T-helper 1 cell treated with Interleukin-12 subunit alpha and Interleukin-12 subunit beta and Interleukin-4 antibody, amounts not matched to agents 30 μg/mL and 1 μg/mL, for 36 hours (primary cell): ENCODE data around the gene EWSR1.
"Not testable (repeated sequence)": the region's sequence is repeated elsewhere in the genome, so short reads cannot be mapped to it uniquely, and the experiment has no call there.

Experiments
- H3K27ac Mint-ChIP-seq: one replicate; pipeline ENCODE4 v1.8.0; 2021; ENCODE audit warnings: mild to moderate bottlenecking, mixed read lengths
- H3K27me3 Mint-ChIP-seq: one replicate; pipeline ENCODE4 v1.8.0; 2021; ENCODE audit warnings: low read depth, mixed read lengths
- H3K36me3 Mint-ChIP-seq: one replicate; pipeline ENCODE4 v1.8.0; 2021; ENCODE audit warnings: low read depth, mixed read lengths
- H3K4me1 Mint-ChIP-seq: one replicate; pipeline ENCODE4 v1.8.0; 2021; ENCODE audit warnings: low read depth, mixed read lengths
- H3K4me3 Mint-ChIP-seq: one replicate; pipeline ENCODE4 v1.8.0; 2021; ENCODE audit warnings: mild to moderate bottlenecking, moderate library complexity, mixed read lengths
- H3K9me3 Mint-ChIP-seq: one replicate; pipeline ENCODE4 v1.8.0; 2021; ENCODE audit warnings: mixed read lengths

Gene EWSR1

DNA sequence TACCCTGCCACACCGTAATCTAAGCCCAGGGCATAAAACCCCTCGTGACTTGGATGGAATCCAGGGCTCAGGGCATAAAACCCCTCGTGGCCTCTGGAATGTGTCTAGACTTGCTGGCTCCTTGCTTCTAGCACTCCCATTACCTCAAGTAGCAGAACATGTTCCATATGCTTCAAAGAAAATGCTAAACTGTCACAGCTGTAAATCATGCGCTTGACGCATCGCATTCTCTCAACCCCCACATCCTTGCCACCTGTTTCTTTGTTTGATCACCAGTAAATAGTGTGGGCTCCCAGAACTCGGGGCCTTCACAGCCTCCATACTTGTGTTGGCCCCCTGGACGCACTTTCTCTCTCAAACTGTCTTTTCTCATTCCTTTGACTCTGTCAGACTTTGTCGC lies 27.6 kb upstream of the EWSR1 start:
- H3K9me3 Mint-ChIP-seq, result peaks cover 24% of the 10 kb centered on the region
- peaks cover 43% of the 10 kb centered on the region for H3K27me3 Mint-ChIP-seq
- H3K4me1 Mint-ChIP-seq, H3K36me3 Mint-ChIP-seq, H3K4me3 Mint-ChIP-seq, H3K27ac Mint-ChIP-seq: not testable (repeated sequence)

DNA sequence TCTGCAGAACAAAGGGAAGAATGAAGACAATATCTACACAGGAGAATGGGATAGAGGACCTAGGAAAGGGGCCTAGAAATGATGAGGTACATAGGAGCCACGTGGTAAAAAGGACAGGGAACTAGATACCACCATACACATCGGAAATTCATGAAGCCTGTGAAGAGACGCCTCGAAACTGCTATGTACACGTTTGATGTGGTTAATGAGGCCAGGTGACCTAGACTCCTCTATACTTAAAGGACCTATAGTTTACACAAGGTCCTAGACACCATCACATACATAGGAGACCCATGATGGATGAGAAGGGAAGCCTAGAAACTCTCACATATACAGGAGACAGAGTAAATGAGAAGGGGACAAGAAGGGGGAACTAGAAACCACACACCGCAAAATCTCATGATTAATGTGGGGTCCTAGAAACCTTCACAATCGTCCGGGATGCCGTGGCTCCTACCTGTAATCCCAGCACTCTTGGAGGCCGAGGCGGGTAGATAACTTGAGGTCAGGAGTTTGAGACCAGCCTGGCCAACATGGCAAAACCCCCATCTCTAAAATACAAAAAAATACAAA lies 24.1 kb upstream of the EWSR1 start:
- Mint-ChIP-seq H3K9me3 (peaks cover 24% of the 10 kb centered on the region), H3K27ac (no peak overlapping the region), H3K4me3 (no peak overlapping the region), H3K36me3 (no peaks in the 10 kb centered on the region), H3K4me1 (no peaks in the 10 kb centered on the region), H3K27me3 (peaks cover 39% of the 10 kb centered on the region)

DNA sequence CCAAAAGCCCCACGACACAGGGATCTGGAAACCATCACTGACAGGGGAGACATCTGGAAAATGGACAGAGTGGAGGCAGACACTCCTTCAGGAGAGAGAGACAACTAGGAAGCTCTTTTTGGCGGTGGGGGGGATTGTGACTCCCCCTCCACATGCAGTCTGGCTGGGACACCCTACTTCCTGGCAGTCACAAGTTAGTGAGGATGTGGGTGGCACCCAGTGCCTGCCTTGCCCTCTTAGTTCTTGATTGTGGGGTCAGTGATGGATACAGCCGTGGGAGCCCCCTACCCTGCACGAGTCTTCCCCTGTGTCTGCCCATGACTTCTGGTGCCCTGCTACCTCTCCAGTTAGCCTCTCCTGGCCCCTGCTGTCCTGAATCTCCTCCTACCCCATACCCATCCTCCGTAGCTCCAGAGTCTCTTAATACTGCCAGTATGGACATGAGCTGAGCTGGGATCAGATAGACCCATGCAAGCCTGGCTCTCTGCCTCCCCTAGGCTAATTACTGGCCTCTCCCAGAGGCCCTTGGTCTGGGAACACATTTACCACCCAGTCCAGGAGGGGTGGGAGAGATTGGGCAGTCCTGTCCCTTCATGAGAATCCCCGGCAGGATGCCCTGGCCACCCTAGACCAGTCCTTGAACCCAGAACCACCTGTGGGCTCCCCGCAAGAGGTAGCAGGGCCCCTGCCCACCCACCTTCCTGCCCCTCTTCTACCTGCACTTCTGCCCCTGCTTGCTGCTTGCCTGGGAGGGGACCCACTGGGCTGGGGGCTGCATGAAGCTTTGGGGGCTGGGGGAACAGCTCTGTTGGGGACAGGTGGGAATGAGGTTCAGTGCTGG lies 23.1 kb upstream of the EWSR1 start:
- no peaks in the 10 kb centered on the region for H3K4me1 Mint-ChIP-seq
- no peak overlapping the region for H3K4me3 Mint-ChIP-seq
- peaks cover 19% of the 10 kb centered on the region for H3K9me3 Mint-ChIP-seq
- H3K27me3 Mint-ChIP-seq, result peaks cover 34% of the 10 kb centered on the region
- H3K36me3 Mint-ChIP-seq, result no peaks in the 10 kb centered on the region
- H3K27ac Mint-ChIP-seq, result no peak overlapping the region

DNA sequence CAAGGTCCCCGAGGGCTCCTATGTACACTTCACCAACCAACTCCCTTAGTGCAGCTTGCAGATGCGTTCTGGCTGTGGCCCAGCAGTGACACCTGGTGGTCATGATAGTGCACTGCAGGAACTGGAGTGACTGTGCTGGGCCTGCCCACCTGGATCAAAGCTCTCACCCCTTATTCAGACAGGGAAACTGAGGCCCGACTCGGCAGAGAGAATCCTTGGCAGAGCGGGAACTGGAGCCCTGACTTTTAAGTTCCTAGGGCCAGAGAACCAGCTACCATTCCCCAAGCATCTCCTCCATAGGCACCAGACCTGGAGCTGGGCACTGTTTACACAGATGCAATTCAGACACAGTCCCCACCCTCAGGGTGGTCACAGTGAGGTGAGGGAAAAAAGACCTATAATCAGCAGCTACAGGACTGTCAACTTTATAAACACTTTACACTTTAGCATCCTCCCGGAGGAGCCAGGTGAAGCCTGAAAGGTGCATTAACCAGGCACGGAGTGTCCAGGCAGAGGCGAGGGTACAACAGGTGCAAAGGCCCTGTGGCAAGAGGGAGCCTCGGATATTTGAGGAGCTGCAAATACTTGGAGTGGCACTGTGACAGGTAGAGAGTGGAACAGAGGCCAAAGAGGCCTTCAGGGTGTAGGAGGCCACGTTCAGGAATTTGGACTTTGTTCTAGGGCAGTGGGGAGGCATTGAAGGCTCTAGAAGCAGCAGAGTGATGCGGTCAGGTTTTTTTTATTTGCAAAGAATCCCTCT lies 22.3 kb upstream of the EWSR1 start:
- Mint-ChIP-seq H3K4me1 (no peaks in the 10 kb centered on the region), H3K27ac (no peak overlapping the region), H3K9me3 (peaks cover 17% of the 10 kb centered on the region), H3K36me3 (no peaks in the 10 kb centered on the region), H3K27me3 (peaks cover 29% of the 10 kb centered on the region), H3K4me3 (no peak overlapping the region)

DNA sequence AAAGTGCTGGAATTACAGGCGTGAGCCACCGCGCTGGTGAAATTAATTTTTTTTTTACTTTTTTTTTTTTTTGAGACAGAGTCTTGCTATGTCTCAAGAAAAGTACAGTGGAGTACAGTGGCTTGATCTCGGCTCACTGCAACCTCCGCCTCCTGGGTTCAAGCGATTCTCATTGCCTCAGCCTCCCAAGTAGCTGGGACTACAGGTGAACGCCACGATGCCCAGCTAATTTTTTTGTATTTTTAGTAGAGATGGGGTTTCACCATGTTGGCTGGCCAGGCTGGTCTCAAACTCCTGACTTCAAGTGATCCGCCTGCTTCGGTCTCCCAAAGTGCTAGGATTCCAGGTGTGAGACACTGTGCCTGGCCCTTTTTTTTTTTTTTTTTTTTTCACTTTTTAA lies 20.2 kb upstream of the EWSR1 start:
- not testable (repeated sequence) for H3K4me1 Mint-ChIP-seq, H3K27ac Mint-ChIP-seq, H3K36me3 Mint-ChIP-seq, H3K9me3 Mint-ChIP-seq, H3K4me3 Mint-ChIP-seq
- H3K27me3 Mint-ChIP-seq, result peaks cover 17% of the 10 kb centered on the region

DNA sequence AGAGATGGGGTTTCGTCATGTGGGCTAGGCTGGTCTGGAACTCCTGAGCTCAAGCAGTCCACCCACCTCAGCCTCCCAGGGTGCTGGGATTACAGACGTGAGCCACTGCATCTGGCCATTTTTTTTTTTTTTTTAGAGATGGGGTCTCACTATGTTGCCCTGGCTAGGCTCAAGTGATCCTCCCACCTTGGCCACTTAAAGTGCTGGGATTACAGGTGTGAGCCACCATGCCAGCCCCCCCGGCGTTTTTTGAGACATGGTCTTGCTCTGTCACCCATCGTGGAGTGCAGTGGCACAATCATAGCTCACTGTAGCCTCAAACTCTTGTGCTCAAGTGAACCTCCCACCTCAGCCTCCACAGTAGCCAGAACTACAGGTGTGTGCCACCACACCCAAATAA lies 16.8 kb upstream of the EWSR1 start:
- H3K27me3 Mint-ChIP-seq, result peaks cover 5% of the 10 kb centered on the region
- no peak overlapping the region for H3K4me3 Mint-ChIP-seq
- no peak overlapping the region for H3K27ac Mint-ChIP-seq
- H3K36me3 Mint-ChIP-seq, result no peaks in the 10 kb centered on the region
- no peaks in the 10 kb centered on the region for H3K4me1 Mint-ChIP-seq
- no peaks in the 10 kb centered on the region for H3K9me3 Mint-ChIP-seq

DNA sequence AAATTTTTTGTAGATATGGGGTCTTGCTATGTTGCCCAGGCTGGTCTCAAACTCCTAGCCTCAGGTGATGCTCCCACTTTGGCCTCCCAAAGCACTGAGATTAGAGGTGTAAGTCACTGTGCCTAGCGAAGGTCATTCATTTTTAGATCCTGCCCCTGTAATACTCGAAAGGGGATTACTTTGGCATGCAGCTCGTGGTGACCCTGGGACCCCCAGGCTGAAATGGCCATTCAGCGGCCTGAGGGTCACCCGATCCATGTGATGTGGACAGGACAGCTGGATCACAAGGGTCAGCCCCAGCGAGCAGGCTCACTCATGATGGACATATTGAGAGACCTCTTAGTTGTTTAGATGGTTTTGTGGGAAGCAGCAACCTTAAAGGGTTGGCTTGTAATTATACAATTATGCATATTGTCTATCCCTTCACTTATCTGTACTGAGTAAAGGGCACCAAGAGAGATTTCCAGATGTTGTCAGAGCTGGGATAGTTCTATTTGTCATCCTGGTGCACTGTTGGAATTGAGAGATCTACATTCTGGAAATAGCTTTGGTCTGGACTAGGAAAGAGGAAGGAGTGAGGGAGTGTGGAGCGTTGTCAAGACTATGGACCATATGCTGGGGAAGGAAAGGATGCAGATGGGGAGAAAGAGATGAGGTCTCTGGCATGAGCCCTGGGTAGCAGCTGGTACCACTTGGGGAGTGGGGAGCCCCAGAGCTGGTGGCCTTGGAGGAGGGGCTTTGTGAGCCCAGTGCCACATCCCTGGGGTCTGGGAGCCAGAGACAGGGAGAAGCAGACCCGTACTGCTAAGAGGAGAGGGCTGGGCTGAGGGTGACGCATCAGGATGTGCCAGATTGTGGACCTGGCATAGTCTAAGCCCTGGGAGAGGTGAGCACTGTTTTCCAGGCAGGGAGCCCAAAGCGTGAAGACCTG lies 15.8 kb upstream of the EWSR1 start:
- H3K9me3 Mint-ChIP-seq, result no peaks in the 10 kb centered on the region
- no peak overlapping the region for H3K27ac Mint-ChIP-seq
- H3K36me3 Mint-ChIP-seq, result no peaks in the 10 kb centered on the region
- peaks cover 5% of the 10 kb centered on the region for H3K27me3 Mint-ChIP-seq
- no peaks in the 10 kb centered on the region for H3K4me1 Mint-ChIP-seq
- H3K4me3 Mint-ChIP-seq, result no peak overlapping the region

DNA sequence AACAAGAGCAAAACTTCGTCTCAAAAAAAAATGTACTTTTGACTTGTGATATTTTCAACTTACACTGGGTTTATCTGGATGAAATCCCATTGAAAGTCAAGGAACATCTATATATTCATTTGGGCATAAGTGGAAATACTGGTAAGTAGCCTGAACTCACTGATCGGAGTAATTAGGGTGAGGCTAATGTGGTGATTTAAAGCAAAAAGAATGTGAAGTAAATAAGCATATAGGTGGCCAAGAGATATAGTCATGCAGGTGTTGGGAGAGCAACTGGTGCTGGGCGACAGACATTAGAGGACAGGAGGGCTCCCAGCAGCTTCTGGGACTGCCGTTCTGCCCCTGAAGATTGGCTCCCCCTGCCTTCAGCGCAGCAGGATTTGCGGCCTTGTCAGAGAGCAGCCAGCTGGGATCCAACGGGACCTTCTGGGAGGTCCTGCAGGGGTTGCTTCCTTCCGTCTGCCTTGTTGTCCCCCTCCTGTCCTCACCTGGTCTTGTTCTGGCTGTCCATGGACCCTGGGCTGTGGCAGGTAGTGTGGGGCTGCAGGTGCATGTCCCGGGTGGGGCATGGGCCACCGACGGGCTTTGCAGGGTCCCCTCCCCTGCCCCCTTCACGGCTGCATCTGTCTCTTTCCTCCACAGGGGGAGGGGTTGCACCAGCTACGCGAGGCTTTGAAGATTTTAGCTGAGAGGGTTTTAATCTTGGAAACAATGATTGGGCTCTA lies 14.3 kb upstream of the EWSR1 start:
- no peaks in the 10 kb centered on the region for H3K36me3 Mint-ChIP-seq
- H3K27me3 Mint-ChIP-seq, result peaks cover 5% of the 10 kb centered on the region
- H3K4me3 Mint-ChIP-seq, result no peak overlapping the region
- peaks cover 4% of the 10 kb centered on the region for H3K4me1 Mint-ChIP-seq
- no peaks in the 10 kb centered on the region for H3K9me3 Mint-ChIP-seq
- no peak overlapping the region for H3K27ac Mint-ChIP-seq

DNA sequence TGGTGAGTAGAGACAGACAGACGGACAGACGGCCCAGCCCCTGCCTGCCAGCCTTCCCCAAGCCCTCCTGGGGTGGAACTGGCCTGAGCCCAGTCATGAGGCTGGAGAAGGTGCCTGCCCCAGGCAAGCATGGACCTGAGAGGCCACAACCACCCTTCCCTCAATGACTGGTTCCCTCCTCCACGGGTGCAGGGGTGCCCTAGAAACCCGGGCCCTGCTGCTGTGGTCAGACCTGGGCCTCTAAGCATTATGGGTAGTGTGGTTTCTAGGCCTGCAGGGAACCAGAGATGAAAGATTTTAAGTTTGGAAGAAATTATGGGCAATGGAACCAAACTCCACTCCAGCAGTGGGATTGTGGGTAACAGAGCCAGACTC lies 13.8 kb upstream of the EWSR1 start:
- Mint-ChIP-seq H3K36me3 (no peaks in the 10 kb centered on the region), H3K4me1 (peaks cover 4% of the 10 kb centered on the region), H3K27me3 (peaks cover 5% of the 10 kb centered on the region), H3K27ac (no peak overlapping the region), H3K4me3 (no peak overlapping the region), H3K9me3 (no peaks in the 10 kb centered on the region)

DNA sequence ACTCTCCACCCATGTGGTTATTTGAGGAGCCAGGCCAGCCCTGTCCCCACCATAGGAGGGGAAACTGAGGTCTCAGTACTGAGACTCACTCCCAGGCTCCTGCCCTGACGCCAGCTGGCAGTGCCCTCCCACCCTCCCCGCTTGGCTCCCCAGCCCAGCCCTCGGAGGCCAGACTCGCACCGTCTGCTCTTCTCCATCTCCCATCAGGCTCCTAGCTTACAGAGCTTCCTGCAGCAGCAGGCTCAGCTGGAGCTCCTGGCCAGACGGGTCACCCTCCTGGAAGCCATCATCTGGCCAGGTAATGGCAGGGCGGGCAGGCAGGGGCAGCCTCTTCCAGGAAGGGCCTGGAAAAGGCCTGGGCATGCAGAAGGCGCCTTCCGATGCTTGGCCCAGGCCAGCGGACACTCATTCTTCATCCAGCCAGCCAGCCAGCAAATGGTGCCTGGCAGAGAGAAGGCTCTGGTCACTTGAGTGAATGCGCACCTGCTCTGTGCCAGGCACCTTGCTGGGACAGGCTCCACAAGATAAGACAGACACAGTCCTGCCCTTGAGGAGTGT lies 12.9 kb upstream of the EWSR1 start:
- H3K4me3 Mint-ChIP-seq, result no peak overlapping the region
- no peaks in the 10 kb centered on the region for H3K9me3 Mint-ChIP-seq
- H3K36me3 Mint-ChIP-seq, result no peaks in the 10 kb centered on the region
- H3K27ac Mint-ChIP-seq, result no peak overlapping the region
- H3K27me3 Mint-ChIP-seq, result peaks cover 5% of the 10 kb centered on the region
- peaks cover 4% of the 10 kb centered on the region for H3K4me1 Mint-ChIP-seq

DNA sequence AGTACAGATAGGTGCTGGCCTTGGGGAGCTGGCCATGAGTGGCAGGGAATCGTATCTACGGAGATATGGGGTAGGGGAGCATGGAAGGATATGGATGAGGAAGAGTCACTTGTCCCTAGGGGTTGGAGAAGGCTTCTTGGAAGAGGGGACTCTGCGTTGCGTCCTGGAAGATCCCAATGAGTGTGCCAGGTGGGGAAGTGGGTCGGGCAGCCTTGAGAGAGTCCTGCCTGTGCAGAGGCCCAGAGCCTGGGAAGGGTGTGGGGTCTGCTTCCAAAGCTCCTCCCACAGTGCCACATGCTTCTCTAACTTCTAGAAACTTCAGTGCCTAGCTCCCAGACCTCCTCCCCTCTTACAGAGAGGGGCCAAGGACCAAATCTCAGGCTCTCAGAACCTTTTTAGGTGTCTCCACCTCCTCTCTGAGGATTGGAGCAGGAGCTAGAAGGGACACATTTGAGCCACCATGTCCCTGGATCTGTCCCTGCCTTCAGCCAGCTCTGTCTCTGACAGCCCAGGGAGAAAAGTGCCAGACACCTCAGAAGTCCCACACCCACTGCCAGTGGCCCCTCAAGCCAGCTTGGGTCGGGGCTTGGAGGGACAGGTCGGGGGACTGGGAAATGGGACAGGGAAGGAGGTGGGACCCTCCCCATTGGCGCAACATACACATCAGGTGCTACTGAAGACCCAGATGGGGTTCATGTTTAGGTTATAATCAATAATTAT lies 11.3 kb upstream of the EWSR1 start:
- no peak overlapping the region for H3K27ac Mint-ChIP-seq
- no peaks in the 10 kb centered on the region for H3K36me3 Mint-ChIP-seq
- H3K4me3 Mint-ChIP-seq, result no peak overlapping the region
- H3K4me1 Mint-ChIP-seq, result peaks cover 4% of the 10 kb centered on the region
- peaks cover 5% of the 10 kb centered on the region for H3K27me3 Mint-ChIP-seq
- no peaks in the 10 kb centered on the region for H3K9me3 Mint-ChIP-seq

DNA sequence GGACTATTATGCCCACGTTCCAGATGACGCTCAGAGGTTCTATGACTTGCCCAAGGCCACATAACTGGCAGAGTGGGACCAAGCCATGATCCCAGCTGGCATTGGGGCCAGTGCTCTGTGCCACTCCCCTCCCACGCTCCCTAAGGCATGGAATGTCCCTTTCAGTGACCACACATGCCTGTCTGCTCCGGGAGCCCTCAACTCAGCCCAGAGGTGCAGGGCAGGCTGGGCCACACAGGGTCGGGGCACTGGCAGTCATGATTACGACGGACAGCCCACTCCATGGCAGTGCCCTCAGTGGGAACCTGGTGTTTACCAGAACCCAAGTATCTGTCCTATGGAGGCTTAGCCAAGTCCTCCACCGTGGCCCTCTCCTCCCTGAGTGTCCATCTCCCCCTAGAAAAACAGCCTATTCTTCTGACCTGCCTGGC lies 10.3 kb upstream of the EWSR1 start:
- Mint-ChIP-seq H3K4me1 (peaks cover 4% of the 10 kb centered on the region), H3K27me3 (no peaks in the 10 kb centered on the region), H3K9me3 (no peaks in the 10 kb centered on the region), H3K27ac (no peak overlapping the region), H3K36me3 (no peaks in the 10 kb centered on the region), H3K4me3 (no peak overlapping the region)
